Heart right ventricle (tissue), 16 donors: Measurements from ENCODE around the gene ARHGEF7. TPM values are rescaled to one million over a fixed set of nuclear protein-coding genes. Genes with fewer than 3 reads are reported as not detected.

Experiments
- ATAC-seq, 8 donors: fragments of 200-7000 bp; cut with Tn5 transposase; one replicate each; pipeline ENCODE4 v1.9.1; 2020; ENCODE audit warnings: mild to moderate bottlenecking in 8 of 8, moderate library complexity in 8 of 8, moderate number of reproducible peaks in 1 of 8
- DNase-seq, 2 donors: peaks; one replicate each; pipeline ENCODE4 v3.0.0-alpha.2; 2020
- H3K27ac ChIP-seq, 10 donors: fragments of 200-600 bp; sonication (generic) in 2 of 10; one replicate each; pipeline versions ENCODE4 v1.5.0 to v1.8.0; 2020 to 2022; ENCODE audit warnings: mild to moderate bottlenecking in 3 of 10
- H3K27me3 ChIP-seq, 7 donors: fragments of 200-600 bp; one replicate each; pipeline ENCODE4 v1.8.0; 2021 to 2022; ENCODE audit warnings: mild to moderate bottlenecking in 2 of 7
- H3K36me3 ChIP-seq, 9 donors: fragments of 200-600 bp; sonication (generic) in 1 of 9; one replicate each; pipeline versions ENCODE4 v1.5.0 to v1.8.0; 2020 to 2022; ENCODE audit warnings: mild to moderate bottlenecking in 2 of 9
- H3K4me1 ChIP-seq, 9 donors: fragments of 200-600 bp; sonication (generic) in 1 of 9; one replicate each; pipeline versions ENCODE4 v1.5.0 to v1.8.0; 2020 to 2022; ENCODE audit warnings: mild to moderate bottlenecking in 4 of 9
- H3K4me3 ChIP-seq, 10 donors: fragments of 200-600 bp; sonication (generic) in 2 of 10; one replicate each; pipeline versions ENCODE4 v1.5.0 to v1.8.0; 2020 to 2022; ENCODE audit warnings: mild to moderate bottlenecking in 7 of 10, moderate library complexity in 2 of 10
- H3K9me3 ChIP-seq, 11 donors: fragments of 200-600 bp in 10 of 11; sonication (generic) in 2 of 11; one replicate each; pipeline versions ENCODE4 v1.5.0 to v1.8.0; 2013 to 2022; ENCODE audit warnings: mild to moderate bottlenecking in 2 of 11, control low read depth in 1 of 11, moderate library complexity in 1 of 11
- WGBS, 2 donors: extraction: QIAGEN DNeasy Blood & Tissue Kit; methylation state at CpG; one replicate each; pipeline ENCODE4 v1.1.7; 2013; ENCODE audit warnings: inconsistent platforms in 1 of 2; 5-methylcytosine and 5-hydroxymethylcytosine counted together
- intact Hi-C, 10 donors: fragments of 100-400 bp; cut with DNase I; formaldehyde crosslinking; loops; one replicate each; pipeline versions ENCODE4 v1.11.1 to v1.14.2; 2022
- polyA plus RNA-seq, 2 donors: library from polyadenylated mRNA; stranded (reverse); fragments of 200-250 nt; gene quantifications; one replicate each; pipeline ENCODE4 v1.2.3, GENCODE V29; 2013
- total RNA-seq, 10 donors: library from RNA; stranded (reverse); fragmentation: NEBNext Ultra II Directional in 3 of 10; extraction: Animal tissue kit (Norgen Biotek cat#: 25700) in 3 of 10; gene quantifications; one replicate each; pipeline versions ENCODE4 v1.2.1 to v1.2.4, GENCODE V29; 2021 to 2023
- TF ChIP-seq, protein P1 (sequence below), 9 donors: fragments of 200-600 bp; sonication (generic) in 2 of 9; IDR thresholded peaks; one replicate each; pipeline versions ENCODE4 v1.5.0 to v1.8.0; 2021 to 2022; ENCODE audit warnings: antibody characterized with exemption in 9 of 9, mild to moderate bottlenecking in 5 of 9, moderate library complexity in 1 of 9
- donor health status: Arrhythmogenic right ventricular cardiomyopathy.
- donor health status: ischemic (EF 13 %, LVEDD 7.1; RV severe dilation, severe dysfunction).
- donor health status: healthy with polysubstance abuse.
- donor health status: DM: no; HTN: yes; CAD: no.
- donor health status: DM: no; HTN: no; CAD: no.
- donor health status: ischemic (EF 25% LVEDD 6.9; RV normal size, moderate dysfunction).
- donor health status: ischemic (EF 25% LVEDD 5.7; RV mildly dilated, moderate dysfunction).
- donor health status: healthy.
- donor health status: DM: yes; HTN: yes; CAD: no.
- donor health status: Ischemic cardiomyopathy.
- donor health status: ischemic (EF 35%, LVEDD 5.7; RV mildly dilated, moderate dysfunction).
- donor health status: nonischemic (EF 11% LVEDD 7.7; RV severe dilation, severe dysfunction).
- donor health status: DM: yes; HTN: yes; CAD: no.
- donor health status: PGD.
- donor health status: ischemic (EF 29% LVEDD 5.4; RV normal size, mild dysfunction).
- donor health status: nonischemic (EF 23%, LVEDD 6.1; RV moderate dilation, normal function).

Gene ARHGEF7
- total and polyA plus RNA-seq, 12 donors, result 18.4 to 56.6 (median 43.1) TPM

DNA sequence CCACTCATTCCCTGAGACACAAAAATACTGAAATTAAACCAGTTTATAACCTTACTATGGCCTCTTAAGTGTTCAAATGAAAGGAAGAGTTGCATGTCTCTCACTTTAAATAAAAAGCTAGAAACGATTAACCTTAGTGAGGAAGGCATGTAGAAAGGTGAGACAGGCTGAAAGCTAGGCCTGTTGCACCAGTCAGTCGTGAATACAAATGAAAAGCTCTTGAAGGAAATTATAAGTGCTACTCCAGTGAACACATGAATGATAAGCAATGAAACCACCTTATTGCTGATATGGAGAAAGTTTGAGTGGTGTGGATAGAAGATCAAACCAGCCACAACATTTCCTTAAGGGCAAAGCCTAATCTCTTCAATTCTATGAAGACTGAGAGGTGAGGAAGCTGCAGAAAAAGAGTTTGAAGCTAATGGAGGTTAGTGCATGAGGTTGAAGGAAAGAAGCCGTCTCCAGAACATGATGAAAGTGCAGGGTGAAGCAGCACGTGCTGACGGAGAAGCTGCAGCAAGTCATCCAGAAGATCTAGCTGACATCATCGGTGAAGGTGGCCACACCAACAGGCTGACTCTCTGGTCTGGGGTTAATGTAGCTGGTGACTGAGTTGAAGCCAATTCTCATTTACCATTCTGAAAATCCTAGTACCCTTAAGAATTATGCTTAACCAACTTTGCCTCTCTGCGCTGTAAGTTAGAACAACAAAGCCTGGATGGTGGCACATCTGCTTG, 110.9 kb downstream of the ARHGEF7 start:
- no peaks in the 10 kb centered on the region for H3K9me3 ChIP-seq
- no peaks in the 10 kb centered on the region for H3K27me3 ChIP-seq
- DNase-seq (no peak), ATAC-seq (no peak)
- TF ChIP-seq, protein P1, sequence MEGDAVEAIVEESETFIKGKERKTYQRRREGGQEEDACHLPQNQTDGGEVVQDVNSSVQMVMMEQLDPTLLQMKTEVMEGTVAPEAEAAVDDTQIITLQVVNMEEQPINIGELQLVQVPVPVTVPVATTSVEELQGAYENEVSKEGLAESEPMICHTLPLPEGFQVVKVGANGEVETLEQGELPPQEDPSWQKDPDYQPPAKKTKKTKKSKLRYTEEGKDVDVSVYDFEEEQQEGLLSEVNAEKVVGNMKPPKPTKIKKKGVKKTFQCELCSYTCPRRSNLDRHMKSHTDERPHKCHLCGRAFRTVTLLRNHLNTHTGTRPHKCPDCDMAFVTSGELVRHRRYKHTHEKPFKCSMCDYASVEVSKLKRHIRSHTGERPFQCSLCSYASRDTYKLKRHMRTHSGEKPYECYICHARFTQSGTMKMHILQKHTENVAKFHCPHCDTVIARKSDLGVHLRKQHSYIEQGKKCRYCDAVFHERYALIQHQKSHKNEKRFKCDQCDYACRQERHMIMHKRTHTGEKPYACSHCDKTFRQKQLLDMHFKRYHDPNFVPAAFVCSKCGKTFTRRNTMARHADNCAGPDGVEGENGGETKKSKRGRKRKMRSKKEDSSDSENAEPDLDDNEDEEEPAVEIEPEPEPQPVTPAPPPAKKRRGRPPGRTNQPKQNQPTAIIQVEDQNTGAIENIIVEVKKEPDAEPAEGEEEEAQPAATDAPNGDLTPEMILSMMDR (IDR thresholded peaks at IDR 0.05), result no peak
- no peak overlapping the region for H3K27ac ChIP-seq
- intact Hi-C loops, result loop anchor here in 2 of 10 donors (2.0 to 10.0 kb wide), 3 partner anchors 59 to 311 kb away; partner anchors contain the start of gene ANKRD10 (in 2 of the 2)
- peaks cover 0 to 55% (median 5%) of the 10 kb centered on the region in 9 donors for H3K36me3 ChIP-seq
- H3K4me1 ChIP-seq, result peaks cover 0 to 89% (median 41%) of the 10 kb centered on the region in 9 donors
- H3K4me3 ChIP-seq, result no peak overlapping the region
- WGBS, 2 donors, result 71 to 82% methylated on average over 7 of the region's 7 CpGs

DNA sequence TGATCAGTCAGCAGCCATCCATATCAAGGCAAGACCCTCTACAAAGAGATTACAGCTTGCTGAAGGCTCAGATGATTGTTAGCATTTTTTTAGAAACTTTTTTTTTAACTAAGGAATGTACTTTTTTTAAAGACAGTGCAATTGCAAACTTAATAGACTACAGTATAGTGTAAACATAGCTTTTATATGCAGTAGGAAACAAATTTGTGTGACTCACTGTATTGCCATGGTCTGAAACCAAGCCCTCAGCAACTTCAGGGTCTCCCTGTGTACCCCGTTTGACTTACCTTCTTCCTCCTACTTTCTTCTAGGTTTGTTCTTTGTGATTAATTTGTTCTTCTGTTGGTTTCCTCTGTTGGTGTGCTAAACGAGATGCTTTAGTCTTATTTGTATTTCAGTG, 112.3 kb downstream of the ARHGEF7 start:
- Histone ChIP-seq H3K4me1 (peaks cover 0 to 94% (median 41%) of the 10 kb centered on the region in 9 donors), H3K4me3 (no peak overlapping the region), H3K27ac (no peak overlapping the region), H3K27me3 (no peaks in the 10 kb centered on the region), H3K9me3 (no peaks in the 10 kb centered on the region), H3K36me3 (peaks cover 0 to 51% (median 5%) of the 10 kb centered on the region in 9 donors)
- 75 to 81% methylated on average over 2 of the region's 2 CpGs for WGBS, 2 donors
- DNase-seq, result no peak
- ATAC-seq, result no peak
- TF ChIP-seq, protein P1 (IDR thresholded peaks at IDR 0.05), result no peak
- intact Hi-C loops, result loop anchor here in 2 of 10 donors (10.0 kb wide), 2 partner anchors 57 to 313 kb away; partner anchors contain the start of gene ANKRD10 (in 2 of the 2)

DNA sequence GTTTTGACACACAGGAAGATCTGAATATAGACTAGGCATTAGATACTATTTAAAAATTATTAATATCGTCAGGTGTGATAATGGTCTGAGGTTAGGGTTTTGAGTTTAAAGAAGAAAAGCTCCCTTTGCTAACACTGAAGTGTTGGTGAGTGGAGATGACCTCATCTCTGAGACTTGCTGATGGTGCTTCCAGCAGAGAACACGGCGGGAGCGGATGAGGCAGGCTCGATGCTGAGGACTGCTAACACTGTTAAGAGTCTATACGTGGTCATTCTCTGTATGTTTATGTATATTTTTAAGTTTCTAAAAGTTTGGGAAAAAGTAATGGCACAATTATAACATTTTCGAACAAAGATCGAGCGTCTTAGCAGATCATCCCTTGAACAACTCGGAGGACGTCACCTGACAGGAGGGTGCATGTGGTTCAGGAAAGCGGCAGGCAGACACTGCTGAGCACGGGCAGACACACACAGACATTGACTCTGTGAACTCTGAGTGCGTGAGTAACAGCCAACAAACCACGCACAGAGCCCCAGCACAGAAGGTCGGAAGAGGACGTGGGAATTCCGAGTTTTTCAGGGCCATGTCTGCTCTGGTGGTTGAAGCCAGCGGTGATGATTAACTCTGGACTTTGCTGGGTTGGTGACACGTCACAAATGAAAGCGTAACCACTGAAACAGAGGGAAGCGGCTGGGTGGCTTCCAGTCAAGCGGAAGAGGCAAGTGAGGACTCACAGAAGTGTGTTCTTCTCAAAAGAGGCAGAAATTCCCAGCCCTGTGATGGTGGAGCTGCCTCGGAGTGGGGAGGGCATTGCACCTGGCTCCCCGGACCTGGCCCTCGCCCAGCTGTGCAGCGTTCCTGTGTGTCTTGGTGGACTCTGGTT, 113.4 kb downstream of the ARHGEF7 start:
- intact Hi-C loops, result loop anchor here in 2 of 10 donors (10.0 kb wide), 2 partner anchors 56 to 314 kb away; partner anchors contain the start of gene ANKRD10 (in 2 of the 2)
- peak in 1 of 8 donors; percentile 19 for ATAC-seq
- H3K9me3 ChIP-seq, result no peaks in the 10 kb centered on the region
- H3K4me3 ChIP-seq, result no peak overlapping the region
- no peak for DNase-seq
- H3K4me1 ChIP-seq, result peaks cover 0 to 93% (median 47%) of the 10 kb centered on the region in 9 donors
- no peak overlapping the region for H3K27ac ChIP-seq
- H3K27me3 ChIP-seq, result no peaks in the 10 kb centered on the region
- peaks cover 0 to 59% (median 5%) of the 10 kb centered on the region in 9 donors for H3K36me3 ChIP-seq
- TF ChIP-seq, protein P1 (IDR thresholded peaks at IDR 0.05), result no peak
- WGBS, 2 donors, result 82 to 87% methylated on average over 27 of the region's 27 CpGs

DNA sequence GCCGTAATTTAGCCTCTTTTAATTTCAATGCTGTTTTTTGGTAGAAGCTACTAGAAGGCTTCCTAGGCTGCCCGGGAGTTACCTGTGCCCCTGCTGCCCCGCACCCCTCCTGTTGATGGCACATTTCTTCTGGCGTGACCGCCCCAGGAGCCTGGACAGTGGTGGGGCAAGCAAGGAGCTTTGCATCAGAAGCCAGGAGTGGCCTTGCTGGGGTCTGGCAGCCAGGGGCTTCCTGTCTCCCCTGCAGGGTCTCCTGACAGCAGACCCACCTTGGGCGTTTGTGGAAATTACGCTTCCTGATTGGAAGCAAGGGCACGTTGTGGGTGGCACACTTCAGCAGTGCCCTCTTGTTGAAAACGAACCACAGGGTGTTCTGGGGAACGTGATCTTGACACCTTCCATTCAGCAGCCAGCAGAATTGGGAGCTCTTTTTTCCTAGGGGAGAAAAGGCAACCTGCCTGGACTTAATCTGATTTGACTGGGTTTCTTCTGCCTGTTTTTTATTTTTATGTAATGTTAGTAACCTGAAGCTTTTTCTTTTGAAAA, 115.3 kb downstream of the ARHGEF7 start:
- ATAC-seq (peak in 2 of 8 donors; percentile 31 to 52), DNase-seq (no peak)
- H3K27ac ChIP-seq, result no peak overlapping the region
- peaks cover 0 to 79% (median 42%) of the 10 kb centered on the region in 9 donors for H3K4me1 ChIP-seq
- peaks cover 0 to 77% (median 6%) of the 10 kb centered on the region in 9 donors for H3K36me3 ChIP-seq
- no peak overlapping the region for H3K4me3 ChIP-seq
- H3K27me3 ChIP-seq, result no peaks in the 10 kb centered on the region
- 60 to 65% methylated on average over 10 of the region's 10 CpGs for WGBS, 2 donors
- no peaks in the 10 kb centered on the region for H3K9me3 ChIP-seq
- TF ChIP-seq, protein P1 (IDR thresholded peaks at IDR 0.05), result no peak
- intact Hi-C loops, result no loop called here
